Midbrain (tissue), 1 donor: ENCODE data around the gene PDXDC1.
"Not testable (repeated sequence)": the region's sequence is repeated elsewhere in the genome, so short reads cannot be mapped to it uniquely, and the experiment has no call there.

Experiments used
- DNase-seq: peaks from one replicate; lab custom pipeline; 2025; lab: John Stamatoyannopoulos, UW

The PDXDC1 gene

DNA sequence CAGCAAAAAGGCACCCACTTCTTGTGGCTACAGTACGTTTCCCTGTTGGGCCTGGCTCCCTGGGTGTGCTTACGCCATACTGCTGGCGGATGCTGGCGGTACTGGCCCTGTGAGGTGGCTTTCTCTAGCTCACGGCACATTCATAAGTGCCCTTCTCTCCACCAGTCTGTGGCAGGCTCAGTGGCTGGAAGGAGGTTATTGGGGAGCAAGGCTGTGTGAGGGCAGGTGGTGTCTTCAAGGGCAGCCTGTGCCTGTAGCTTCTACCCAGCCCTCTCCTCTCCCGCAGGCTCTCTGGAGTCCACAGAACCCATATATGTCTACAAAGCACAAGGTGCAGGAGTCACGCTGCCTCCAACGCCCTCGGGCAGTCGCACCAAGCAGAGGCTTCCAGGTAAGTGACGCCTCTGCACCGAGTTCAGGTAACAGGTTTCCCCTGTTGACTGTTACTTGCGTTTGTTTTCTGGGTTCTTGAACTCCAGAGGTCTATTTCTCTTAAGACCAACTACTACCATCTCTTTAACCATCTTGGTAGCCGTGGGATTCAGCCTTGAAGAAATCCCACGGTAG, 60.4 kb downstream of the PDXDC1 start:
- DNase-seq: no peak

DNA sequence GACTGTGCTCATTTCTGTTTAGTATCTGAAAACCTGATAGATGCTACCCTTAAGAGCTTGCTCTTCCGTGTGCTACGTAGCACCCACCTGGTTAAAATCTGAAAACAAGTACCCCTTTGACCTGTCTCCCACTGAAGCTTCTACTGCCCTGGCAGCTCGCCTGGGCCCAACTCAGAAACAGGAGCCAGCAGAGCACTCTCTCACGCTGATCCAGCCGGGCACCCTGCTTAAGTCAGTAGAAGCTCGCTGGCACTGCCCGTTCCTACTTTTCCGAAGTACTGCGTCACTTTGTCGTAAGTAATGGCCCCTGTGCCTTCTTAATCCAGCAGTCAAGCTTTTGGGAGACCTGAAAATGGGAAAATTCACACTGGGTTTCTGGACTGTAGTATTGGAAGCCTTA, 62.2 kb downstream of the PDXDC1 start:
- peak; percentile 20 for DNase-seq

DNA sequence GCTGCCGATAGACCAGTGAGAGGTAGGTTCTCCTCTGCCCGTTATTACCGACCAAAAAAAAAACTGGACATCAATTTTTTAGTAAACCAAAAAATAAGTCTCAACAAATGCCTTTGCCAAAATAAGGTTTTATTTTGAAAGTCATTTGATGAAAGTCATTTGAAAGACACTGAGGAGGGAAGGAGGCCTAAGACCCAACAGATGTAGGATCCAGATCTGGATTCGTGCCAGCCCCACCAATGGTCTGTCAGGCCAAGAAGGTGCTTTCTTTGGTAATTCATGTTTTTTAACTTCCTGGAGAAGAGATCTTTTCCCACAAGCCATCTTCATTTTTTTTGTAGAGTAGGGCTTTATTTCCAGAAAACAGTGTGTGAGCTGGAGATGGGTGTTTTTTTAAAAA, 62.9 kb downstream of the PDXDC1 start:
- no peak for DNase-seq

DNA sequence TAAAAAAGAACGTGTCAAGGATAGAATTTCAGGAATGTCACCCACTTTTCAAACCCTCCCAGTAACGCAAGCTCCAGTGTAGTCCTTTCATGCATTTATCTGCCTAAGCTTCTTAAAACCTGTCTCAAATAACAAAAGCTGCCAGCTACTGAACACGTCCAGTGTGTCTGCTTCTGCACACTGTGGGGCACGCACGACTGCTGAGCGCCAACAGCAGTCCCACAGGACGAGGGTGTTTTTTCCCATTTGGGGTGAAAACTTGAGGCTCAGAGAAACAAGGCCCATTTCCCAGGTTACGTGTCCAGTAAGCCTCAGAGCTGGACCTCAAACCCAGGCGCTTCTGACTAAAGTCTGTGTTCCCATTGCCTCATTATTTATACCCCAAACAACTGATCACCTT, 63.9 kb downstream of the PDXDC1 start:
- no peak for DNase-seq

DNA sequence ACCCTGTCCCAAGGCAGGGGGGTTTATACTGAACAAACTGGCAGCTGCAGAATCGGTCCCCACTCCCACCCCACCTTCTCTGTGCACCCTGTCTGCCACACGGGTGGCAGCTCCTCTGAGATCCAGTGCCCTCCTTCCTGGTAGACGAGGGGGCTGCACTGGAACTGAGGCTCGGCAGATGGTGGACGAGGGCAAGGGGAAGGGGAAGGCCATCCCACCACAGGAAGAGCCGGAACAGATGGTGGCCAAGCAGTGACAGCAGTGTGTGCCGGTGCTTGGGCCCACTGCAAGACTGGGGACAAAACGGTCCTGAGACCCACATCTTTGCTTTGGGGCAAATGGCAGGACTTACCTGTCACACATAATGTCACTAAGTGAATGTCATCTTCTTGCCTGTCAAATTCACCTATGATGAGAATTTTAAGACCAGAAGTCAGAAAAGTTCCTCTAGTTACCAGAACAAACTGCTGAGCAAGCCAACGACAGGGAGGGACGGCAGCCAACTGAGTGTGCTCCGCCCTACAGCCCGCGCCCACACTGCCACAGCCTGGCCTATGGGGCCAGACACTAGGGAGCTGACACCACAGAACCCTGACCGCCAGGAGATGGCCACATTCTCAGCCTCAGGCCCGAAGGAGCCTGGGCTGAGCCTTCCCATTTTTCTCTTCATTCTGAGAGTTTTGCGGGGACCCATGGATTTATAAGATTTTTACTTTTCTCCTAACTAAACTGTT, 66.6 kb downstream of the PDXDC1 start:
- DNase-seq: peak; percentile 76

DNA sequence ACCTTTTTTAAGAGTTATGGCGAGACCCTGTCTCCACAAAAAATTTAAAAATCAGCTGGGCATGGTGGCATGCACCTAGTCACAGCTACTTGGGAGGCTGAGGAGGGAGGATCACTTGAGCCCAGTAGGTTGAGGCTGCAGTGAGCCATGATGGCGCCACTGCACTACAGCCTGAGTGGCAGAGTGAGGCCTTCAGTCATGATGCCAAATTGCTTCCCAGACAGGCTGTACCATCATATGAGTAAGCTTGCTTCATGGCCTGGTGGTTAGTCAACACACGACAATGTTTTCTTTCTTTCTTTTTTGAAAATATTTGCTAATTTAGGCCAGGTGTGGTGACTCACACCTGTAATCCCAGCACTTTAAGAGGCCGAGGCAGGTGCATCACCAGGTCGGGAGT, 68.5 kb downstream of the PDXDC1 start:
- DNase-seq: no peak

DNA sequence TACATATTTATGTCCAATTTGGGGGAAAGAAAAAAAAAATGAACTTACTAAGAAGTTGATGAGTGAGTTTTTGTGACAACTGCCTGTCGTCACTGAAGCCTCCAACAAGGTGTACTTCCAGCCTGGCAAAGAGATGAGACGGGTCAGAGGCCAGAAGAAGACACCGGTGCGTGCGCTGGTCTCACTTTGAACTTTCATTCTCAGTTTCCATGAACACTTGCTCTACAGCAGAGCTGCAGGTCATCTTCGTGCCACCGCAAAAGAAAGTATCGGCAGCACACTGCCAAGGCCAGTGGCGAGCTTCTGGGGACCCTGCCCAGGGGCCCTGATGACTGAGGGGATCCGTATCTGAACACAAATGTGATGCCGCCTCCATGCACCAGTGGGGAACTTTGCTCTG, 69.5 kb downstream of the PDXDC1 start:
- DNase-seq: no peak

DNA sequence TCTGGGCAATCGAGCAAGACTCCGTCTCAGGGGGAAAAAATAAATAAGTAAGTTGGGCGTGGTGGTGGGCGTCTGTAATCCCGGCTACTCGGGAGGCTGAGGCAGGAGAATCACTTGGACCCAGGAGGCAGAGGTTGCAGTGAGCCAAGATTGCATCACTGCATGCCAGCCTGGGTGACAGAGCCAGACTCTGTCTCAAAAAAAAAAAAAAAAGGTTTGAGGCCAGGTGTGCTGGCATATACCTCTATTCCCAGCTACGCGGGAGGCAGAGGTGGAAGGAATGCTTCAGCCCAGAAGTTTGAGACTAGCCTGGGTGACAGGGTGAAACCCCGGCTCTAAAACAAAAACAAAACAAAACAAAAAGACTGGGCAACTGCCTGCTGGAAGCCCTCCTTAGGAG, 70.4 kb downstream of the PDXDC1 start:
- DNase-seq: not testable (repeated sequence)

DNA sequence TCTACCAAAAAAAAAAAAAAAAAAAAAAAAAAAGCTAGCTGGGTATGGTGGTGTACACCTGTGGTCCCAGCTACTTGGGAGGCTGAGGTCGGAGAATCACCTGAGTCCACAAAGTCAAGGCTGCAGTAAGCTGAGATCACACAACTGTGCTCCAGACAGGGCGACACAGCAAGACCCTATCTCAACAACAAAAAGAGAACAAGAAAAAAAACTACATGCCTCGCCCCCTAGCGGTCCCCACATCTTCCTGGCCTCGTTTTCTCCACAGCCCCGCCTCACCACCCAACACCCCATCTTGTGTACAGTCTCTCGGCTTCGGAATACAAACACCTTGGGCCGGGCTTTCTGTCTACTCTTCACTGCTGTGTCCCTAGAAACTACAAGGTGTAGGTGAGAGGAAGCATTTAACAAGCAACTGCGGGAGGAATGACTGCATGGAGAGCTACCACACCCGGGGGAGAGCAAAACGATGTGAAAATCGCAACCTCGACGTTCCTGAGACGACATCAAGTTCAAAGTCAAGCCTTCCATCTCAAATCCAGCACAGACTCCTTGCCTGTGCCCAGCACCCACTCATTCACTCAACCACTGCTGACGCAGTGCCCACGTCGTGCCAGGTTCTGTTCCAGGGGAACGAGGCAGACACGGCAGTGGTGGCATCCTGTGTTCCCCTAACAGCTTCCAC, 72.0 kb downstream of the PDXDC1 start:
- DNase-seq: no peak

DNA sequence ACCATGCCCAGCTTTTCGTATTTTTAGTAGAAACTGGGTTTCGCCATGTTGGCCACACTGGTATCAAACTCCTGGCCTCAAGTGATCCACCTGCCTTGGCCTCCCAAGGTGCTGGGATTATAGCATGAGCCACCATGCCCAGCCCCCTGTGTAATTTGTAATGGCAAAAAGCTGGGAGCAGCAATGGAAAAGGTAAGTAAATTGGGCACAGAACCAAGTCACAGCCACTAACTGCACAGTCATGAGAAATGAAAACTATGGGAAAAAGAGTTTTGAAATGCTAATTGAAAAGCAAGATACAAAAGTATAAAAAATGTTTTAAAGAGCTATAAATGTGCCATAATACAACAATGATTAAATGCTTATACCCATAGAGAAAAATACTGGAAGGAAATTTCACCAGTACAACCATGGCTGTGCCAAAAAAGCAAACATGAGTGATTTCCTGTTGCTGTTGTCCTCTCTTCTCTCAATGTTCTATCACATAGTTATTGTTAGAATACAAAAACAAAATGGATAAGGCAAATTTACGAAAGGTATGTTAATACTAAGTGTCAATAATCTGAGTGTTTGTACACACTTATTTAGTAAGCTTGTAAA, 74.9 kb downstream of the PDXDC1 start:
- no peak for DNase-seq

DNA sequence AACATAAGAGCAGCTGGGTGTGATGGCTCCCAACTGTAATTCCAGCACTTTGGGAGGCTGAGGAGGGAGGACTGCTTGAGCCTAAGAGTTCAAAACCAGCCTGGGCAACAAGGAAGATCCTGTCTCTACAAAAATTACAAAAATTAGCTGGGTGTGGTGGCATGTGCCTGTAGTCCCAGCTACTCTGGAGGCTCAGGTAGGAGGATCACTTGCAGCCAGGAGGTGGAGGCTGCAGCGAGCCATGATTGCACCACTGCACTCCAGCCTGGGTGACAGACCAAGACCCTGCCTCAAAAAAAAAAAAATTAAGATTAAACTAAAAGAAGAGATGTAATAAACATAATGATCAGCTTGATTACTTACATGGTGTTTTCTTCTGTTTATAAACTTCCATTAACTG, 75.6 kb downstream of the PDXDC1 start:
- not testable (repeated sequence) for DNase-seq

DNA sequence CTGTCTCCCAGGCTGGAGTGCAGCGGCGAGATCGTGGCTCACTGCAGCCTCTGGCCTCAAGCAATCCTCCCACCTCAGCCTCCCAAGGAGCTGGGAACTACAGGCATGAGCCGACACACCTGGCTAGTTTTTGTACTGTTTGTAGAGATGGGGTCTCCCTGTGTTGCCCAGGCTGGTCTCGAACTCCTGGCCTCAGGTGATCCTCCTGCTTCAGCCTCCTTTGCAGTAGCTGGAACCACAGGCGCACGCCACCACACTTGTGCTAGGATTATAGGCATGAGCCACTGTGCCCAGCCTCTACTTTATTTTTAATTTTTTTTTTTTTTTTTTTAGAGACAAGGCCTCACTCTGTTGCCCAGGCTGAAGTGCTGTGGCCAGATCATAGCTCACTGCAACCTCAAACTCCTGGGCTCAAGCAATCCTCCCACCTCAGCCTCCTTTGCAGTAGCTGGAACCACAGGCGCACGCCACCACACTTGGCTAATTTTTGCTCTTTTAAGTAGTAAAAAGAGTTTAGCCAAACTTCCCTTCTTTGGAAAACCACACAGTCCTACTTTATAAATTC, 76.6 kb downstream of the PDXDC1 start:
- DNase-seq: no peak

DNA sequence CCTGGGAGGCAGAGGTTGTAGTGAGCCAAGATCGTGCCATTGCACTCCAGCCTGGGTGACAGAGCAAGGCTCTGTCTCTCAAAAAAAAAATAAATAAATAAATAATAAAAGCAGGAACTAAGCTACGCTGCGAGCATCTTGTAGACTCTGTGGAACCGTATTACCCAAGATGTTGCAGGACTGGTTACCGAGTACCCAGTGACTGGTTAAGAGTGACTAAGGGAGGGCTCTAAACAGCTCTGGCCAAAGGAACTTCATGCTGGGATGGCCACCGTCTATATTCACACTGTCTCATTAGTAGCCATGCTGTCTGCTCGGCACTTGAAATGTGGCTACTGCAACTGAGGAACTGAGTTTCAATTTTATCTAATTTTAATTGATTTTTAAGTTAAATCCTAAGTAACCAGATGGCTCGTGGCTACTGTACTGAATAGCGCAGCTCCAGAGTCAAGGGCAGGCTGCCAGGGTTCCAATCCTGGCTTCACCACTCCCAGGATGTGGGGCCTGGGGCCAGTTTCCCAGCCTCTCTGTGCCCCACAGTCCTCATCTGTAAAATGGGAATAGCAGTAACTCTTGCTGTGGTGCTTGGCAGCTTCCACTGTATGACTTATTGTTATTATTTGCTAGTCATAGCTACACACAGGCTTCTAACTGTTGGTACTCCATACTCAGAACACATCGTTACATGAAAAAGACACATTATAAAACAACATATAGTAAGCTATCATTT, 78.1 kb downstream of the PDXDC1 start:
- DNase-seq: no peak

DNA sequence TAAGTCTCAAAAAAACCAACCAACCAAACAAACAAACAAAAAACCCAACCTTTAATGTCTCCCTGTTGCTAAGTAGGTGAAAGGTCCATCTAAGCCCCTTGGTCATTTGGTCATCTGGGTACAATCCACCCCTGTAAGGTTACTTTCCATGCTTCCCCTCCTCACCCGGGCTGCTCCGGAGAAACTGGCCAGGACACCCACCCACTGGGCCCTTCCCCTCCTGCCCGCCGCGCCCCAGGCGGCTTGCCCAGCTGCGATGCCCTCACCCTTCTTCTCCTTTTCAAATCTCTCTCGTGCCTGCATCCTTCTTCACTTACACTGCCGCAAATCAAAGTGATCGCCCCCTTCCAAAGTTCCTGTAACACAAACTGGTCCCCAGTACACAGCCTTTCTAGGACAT, 79.1 kb downstream of the PDXDC1 start:
- DNase-seq: no peak

DNA sequence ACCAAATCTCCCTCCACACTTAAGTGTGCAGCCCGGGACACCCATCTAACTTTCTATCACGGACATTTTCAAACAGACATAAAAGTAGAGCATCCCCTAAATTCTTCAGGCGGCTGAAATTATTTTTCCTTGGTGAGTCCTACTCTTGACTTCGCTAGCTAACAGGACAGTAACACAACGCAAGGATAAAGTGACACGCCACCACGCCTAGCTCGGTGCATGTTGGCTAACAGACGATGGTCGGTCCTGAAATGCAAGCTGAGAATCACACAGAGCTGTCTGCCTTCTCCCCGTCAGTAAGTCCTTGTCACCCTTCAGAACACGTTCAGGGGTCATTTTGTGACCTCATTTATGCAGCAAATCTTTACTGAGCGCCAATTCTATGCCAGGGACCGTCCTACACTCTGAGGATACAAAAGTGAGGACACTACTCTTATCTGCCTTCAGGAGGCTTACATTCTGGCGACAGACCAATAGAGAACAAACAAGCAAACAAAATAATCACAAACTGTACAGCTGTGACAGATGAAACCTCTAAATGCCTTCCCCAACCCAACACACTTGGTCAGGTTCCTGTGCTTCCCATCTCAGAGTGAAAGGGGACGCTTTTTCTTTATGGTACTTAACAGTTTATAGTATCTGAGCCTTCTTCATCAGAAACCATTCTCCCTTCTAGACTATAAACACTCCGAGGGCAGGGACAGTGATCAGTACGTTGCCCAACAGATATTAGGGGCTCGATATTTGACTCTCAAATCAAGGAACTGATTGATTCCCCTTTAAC, 79.7 kb downstream of the PDXDC1 start:
- DNase-seq: no peak

DNA sequence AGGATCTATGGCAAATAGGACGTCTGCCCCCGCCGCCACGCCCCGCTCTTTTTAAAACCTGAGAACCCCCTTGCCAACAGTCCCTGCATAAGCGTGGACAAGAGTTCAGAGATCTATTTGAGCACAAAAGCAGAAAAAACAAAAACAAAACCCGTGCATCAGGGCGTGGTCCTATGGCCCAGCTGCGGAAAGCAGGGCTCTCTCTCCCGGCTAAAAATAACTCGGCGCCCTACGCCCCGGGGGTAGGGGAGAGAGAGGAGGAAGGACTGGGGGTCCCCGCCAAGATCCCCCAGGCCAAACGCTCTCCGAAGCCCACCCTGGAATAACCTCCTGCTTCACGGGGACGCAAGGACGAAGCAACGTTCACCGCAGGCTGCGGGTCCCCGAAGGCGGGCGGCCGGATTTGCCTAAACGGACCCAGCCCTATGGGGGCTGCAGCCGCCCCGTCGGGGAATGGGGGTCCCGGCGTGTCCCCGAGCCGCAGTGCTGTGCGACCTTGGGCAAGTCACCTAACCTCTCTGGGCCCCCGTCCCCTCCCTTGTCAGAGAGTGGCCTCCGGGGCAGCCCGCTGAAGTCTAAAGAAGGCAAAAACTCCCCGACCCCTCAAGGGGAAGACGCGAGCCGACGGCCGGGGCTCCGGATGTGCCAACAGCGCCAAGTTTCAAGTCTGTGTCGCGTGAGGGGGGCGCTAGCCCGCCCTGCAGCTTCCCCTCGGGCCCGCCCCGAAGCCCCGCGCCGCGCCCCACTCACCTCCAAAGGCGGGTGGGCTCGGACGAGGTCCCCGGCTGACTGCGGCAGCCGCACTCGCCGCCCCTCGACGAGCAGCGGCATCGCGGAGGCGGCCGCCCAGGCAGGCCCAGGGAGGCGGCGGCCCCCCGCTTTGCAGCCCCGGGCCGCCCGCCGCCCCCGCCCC, 80.6 kb downstream of the PDXDC1 start:
- DNase-seq: peak; percentile 64

DNA sequence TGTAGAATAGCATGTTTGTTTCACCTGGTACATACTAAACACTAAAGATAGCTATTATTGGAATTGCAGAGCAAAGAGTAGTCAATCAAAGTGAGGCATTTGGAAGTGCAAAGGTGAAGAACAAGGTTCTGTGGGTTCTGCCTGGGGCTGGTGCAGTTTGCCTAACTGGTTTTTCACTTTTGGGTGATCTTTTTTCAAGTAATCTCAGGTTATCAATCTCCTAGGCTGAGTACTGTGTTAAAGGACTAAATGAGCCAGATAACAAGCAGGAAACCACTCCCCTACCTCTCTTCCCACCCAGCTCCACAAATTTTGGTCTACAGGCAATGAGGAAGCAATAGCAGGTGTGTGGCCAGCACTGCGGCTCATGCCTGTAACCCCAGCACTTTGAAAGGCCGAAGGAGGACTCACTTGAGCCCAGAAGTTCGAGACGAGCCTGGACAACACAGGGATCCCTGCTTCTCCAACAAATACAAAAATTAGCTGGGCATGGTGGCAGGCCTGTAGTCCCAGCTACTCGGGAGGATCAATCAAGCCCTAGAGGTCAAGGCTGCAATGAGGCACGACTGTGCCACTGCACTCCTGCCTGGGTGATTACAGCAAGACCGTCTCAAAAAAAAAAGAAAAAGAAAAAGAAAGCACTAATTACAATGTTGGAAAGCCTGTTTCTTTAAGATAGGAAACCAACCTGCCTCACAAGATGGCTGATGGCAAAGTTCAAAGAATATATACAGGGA, 83.0 kb downstream of the PDXDC1 start:
- DNase-seq: no peak

DNA sequence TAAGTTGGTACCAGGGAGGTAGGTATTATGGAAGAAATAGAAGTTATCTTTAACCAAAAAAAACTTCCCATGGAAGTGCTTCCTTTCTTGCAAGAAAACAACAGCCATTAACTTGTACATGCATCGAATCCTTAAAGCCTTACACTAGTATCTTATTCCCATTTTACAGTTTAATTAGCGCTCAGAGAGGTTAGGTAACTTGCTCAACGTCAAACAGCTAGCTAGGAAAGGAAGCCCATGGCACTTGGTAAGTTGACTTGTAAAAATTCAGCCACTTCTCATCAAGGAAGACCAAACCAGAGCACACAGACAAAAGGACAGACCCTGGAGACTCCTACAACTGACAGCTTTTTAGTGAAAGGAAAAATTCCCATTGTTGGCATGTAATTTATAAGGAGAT, 84.5 kb downstream of the PDXDC1 start:
- no peak for DNase-seq

DNA sequence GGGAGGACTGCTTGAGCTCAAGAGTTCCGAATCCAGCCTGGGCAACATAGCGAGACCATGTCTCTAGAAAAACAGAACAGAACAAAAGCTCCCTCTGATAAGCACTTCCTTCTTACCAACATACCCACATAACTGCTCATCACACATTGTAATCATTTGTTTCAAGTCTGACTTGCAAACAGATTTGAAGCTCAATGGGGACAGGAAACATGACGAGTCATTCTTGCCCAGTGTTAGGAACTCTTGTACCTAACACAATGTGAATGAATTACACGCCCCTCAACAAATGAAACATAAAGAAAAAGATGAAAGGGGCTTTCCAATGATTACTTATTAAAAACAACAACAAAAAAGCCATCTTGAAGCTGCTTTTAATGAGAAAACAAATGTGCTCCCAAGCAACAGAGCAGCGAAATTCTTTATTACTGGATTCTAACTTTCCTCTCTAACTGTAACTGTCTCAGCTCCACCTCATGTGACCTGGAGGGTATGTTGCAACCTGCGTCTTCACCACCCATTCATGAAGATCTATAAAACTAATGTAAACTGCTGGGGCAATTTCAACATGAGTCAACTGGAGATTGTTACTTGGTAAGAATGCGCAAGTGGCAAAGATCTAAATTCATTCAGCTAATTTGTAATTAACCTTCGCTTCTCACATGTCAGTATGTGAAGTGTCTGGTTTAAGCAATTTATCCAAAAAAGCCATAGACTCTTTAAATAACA, 87.4 kb downstream of the PDXDC1 start:
- not testable (repeated sequence) for DNase-seq
